Nucleus accumbens (tissue), 56 donors: ENCODE measurements around the gene ABCA1.
"Not testable (repeated sequence)": the region's sequence is repeated elsewhere in the genome, so short reads cannot be mapped to it uniquely, and the experiment has no call there.

ENCODE experiments used
- DNase-seq, 56 donors: peaks; one replicate each; lab custom pipeline; 2025; lab: John Stamatoyannopoulos, UW

ABCA1 gene

GRCh38 chr9:104775574-104775936 is 152.4 kb downstream of the ABCA1 start:
- no peak for DNase-seq

GRCh38 chr9:104774831-104775573 is 153.0 kb downstream of the ABCA1 start:
- peak in 1 of 56 donors; percentile 5 for DNase-seq

GRCh38 chr9:104774132-104774531 is 153.8 kb downstream of the ABCA1 start:
- no peak for DNase-seq

DNA sequence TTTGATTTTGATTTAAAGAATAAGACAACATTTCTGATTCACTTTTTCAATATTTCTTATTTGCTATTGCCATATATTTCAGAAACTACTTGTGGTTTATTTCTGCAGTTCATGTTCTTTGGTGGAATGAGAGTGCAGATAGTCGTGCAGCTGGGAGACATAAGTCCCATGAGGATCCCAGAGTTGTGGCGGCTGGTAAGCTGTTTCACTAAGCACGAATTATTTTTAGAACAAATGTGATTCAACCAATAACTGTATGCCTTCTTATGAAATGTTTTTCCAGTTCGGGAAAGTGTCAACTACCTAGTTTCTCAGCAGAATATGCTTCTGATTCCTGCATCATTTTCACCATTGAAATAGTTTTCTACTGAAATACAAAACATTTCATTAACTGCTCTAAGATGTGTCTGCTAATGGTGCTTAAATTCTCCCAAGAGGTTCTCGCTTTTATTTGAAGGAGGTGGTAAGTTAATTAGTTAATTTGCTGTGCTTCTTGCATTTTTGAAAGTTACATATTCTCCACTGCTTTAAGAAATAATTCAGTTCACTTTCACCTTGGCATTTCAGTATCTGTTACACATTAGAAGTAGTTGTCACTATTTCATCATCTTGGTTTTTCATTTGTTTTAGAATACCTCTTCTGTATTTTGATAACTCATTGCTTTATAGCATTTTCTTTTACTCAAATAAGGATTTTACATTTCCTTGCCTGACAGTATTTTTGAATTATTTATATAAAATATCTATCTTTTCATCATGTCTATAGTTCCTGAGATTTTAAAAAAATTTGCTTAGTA is 155.0 kb downstream of the ABCA1 start:
- no peak for DNase-seq

DNA sequence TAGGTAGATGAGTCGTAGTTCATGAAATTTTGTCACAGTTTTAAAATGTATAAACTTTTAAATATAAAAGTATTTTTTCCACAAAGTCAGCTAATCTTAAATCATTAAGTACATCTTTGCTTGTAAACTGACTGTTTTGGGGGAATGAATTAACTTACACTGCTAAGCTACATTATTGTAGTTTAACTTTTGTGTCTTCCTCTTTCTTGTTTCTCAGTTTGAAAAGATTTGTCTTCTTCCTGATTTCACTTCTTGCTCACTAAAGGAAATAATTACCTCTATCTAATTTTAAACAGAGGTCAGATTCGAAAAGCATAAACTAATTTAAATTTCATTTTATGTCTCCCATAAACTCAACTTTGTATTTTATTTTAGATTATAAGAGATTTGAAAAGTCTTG is 158.3 kb downstream of the ABCA1 start:
- DNase-seq = no peak

GRCh38 chr9:104769029-104769428 is 158.9 kb downstream of the ABCA1 start:
- not testable (repeated sequence) for DNase-seq

DNA sequence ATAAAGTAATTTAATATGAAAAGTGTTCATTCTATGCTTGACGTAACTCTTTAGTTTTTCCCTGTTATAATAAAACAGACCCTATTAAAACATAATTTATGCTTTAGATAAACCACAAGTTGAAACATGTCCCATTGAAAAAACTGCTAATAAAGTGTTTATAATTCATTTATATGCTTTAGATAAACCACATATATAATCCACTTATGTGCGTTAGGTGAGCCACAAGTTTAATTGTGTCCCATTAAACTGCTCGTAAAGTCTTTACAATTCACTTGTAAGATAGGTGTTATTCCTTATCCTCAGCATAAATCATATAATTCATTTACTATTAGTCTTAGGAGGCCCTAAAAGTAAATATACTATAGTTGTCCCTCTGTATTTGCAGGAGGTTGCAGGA is 160.4 kb downstream of the ABCA1 start:
- DNase-seq = no peak

DNA sequence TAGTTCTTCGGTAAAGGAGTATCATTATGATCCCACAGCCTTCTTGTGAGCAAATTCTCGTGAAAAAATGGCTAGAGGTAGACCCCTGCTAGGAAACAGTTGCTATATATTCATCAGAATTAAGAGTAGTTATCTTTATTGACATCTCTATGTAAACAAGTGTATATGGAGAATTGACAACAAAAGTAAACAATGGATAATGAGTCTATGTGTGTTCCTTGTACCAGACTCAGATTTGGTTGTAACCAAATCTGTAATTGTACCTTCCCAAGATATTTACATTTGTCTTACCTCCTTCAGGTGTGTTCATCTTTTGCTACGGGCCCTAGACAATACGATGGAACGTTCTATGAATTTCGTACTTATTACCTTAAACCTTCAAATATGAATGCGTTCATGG is 161.9 kb downstream of the ABCA1 start:
- no peak for DNase-seq

- DNase-seq = no peak
Observed at GRCh38 chr9:104765138-104765537, 162.8 kb downstream of the ABCA1 start.

- DNase-seq = no peak
Observed at GRCh38 chr9:104758974-104759373, 169.0 kb downstream of the ABCA1 start.

DNA sequence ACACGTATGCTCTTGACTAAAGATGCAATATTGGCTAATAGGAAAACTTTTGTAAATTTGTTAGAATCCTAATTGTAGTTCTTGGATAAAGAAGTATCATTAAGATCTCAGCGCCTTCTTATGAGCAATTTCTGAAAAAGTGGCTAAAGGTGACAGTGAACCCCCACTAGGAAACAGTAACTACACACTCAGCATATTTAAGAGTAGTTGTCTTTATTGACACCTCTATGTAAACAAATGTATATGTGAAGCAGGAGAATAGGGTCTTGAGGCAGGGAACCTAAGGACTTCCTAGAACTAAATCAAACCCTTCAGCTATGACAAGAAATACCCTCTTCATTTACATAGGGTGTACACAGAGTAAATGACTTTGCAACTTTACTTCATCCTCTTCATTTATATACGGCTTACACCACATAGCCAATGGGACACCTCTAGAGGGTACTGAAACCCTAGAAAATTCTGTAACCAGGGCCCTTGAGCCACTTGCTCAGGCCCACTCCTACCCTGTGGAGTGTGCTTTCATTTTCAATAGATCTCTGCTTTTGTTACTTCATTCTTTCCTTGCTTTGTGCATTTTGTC is 177.7 kb downstream of the ABCA1 start:
- no peak for DNase-seq

DNA sequence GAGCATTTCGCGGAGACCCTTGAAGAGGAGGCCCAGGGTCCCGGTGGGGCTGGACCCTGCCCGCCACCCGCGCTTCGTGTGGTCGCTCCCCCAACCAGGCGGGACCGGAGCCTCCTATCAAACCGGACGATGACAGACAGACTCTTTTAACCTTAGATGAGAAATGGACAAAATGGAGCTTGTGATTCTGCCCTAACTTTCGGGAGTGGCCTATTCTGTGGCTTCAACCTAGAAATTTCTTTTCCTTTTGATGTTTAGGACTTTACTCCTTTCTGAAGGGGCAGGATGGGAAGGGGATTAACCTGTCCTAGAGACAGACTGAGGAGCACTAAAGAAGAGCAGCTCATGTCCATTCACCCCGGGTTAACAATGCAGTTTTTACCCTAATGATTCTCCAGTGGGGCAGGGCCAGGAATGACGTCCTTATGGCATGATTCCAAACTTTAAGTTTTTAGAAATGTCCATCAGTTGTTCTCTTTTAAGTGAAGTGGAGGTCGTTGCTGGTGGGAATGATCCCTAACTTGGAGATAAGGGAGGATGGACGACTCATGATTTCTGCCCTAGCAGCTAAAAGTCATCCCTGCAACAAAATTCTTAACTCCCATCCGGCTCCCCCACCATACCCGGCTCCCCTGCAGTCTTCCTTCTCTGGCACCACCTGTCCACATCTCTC is 179.5 kb downstream of the ABCA1 start:
- peak in 1 of 56 donors; percentile 22 for DNase-seq

- DNase-seq = peak in 55 of 56 donors; percentile 42 to 99 (median 86)
Observed at GRCh38 chr9:104747565-104748358, 180.2 kb downstream of the ABCA1 start, which contains the start of gene NIPSNAP3A. Gene NIPSNAP3A, plus strand, starts transcription at chr9:104747683. Its CDS starts 110 bp downstream, at chr9:104747793.

DNA sequence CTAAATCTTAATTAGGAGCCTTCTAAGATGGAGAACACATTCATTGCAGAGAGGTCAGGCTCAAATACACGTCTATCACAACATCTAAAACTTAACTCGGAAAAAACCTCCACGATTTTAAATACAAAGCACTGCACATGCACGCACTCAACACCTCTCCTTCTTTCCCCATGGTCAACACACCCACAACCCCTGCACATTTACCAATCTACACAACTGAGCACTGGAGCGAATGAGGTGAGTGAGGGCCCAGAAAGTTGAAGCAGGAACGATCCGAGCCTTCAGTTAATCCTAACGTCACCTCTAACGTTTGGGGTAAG is 180.8 kb downstream of the ABCA1 start:
- no peak for DNase-seq

GRCh38 chr9:104746798-104747197 is 181.2 kb downstream of the ABCA1 start:
- no peak for DNase-seq

DNA sequence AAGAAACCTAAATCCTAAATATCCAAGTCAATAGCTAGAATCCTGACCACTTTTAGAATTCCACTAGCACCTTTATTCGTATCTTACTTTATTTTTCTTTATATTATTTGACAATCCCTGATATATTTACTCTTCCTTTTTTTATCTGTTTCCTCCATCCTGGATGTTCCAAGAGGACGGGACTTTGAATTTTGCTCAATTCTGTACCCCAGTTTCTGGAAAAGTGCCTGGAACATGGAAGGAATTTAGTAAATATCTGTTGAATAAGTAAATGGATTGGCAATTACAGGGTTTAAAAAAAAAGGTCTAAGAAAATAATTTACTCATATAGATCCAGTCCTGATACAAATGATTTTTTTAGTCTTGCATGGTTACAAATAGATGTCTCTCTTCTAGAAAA is 181.7 kb downstream of the ABCA1 start:
- no peak for DNase-seq

- DNase-seq = no peak
Observed at GRCh38 chr9:104745852-104746251, 182.1 kb downstream of the ABCA1 start.

- peak in 16 of 56 donors; percentile 1 to 21 (median 4) for DNase-seq
Observed at GRCh38 chr9:104743376-104743985, 184.5 kb downstream of the ABCA1 start.

DNA sequence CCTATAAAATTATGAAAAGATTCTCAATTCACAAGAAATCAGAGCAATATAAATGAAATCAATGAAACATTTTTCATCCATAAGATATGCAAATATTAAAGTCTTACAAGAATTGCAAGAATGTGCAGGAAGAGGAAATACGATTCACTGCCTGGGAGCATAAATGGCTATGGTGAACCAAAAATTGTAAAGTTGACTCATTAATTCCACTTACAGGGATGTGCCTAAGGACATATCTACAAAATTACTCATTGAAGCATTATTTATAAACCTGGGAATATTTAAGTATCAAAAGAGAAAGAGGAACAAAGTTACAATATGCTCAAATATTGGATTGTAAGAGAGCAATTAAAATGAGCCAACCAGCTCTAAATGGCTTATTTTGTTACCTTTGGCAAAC is 187.3 kb downstream of the ABCA1 start:
- DNase-seq = no peak

- no peak for DNase-seq
Observed at GRCh38 chr9:104738452-104738851, 189.5 kb downstream of the ABCA1 start.
